Panc1 (cell line): ENCODE results near the gene TBL1Y. TPM values are rescaled to one million over a fixed set of nuclear protein-coding genes. Genes with fewer than 3 reads are reported as not detected.

ENCODE experiments used
- ATAC-seq: fragments of 200-7000 bp; cut with Tn5 transposase; 2 replicates; pipeline ENCODE4 v1.9.1; 2020; ENCODE audit warnings: mild to moderate bottlenecking, moderate library complexity
- BruUV-seq: library from RNA; stranded (reverse); fragments of 400-500 nt; replicated peaks from 2 replicates; lab custom pipeline; 2021; lab: Mats Ljungman, UMichigan
- CTCF ChIA-PET: fragments of 300-600 bp; sonication (Branson Sonifier 250); formaldehyde crosslinking; loops from one replicate; lab custom pipeline; 2022; ENCODE audit warnings: antibody characterized with exemption; lab: Charles Lee
- POLR2A ChIA-PET: fragments of 300-600 bp; sonication (Branson Sonifier 250); formaldehyde crosslinking; loops from one replicate; lab custom pipeline; 2022; ENCODE audit warnings: antibody characterized with exemption; lab: Charles Lee
- DNase-seq: peaks from one replicate; pipeline ENCODE4 v3.0.0-alpha.2; 2010; ENCODE audit warnings: low read depth, low spot score
- H3K27ac ChIP-seq: 2 replicates; pipeline ENCODE4 v1.5.1; 2011; ENCODE audit warnings: mild to moderate bottlenecking, low read length, inconsistent platforms
- H3K27me3 ChIP-seq: fragments of 200-500 bp; sonication (Bioruptor generic); 2 replicates; pipeline ENCODE4 v1.6.0; 2014; ENCODE audit warnings: low read length, inconsistent platforms; ENCODE audit not compliant: control insufficient read depth, insufficient read depth
- H3K36me3 ChIP-seq: fragments of 200-500 bp; sonication (Bioruptor generic); 2 replicates; pipeline ENCODE4 v1.5.1; 2014; ENCODE audit warnings: inconsistent platforms, mild to moderate bottlenecking, low read length, moderate library complexity; ENCODE audit not compliant: control insufficient read depth, insufficient read depth
- H3K4me1 ChIP-seq: 2 replicates; pipeline ENCODE4 v1.5.1; 2011; ENCODE audit warnings: inconsistent platforms, mild to moderate bottlenecking, low read length, moderate library complexity; ENCODE audit not compliant: control insufficient read depth, insufficient read depth
- H3K4me3 ChIP-seq, 2 experiments: 2 replicates each; pipeline ENCODE4 v1.5.1; 2011 to 2012; ENCODE audit warnings: low read depth in 2 of 2, low read length in 2 of 2, mild to moderate bottlenecking in 2 of 2, inconsistent platforms in 1 of 2, moderate library complexity in 1 of 2
- H3K9me3 ChIP-seq: fragments of 200-500 bp; sonication (Bioruptor generic); 2 replicates; pipeline ENCODE4 v1.5.1; 2014; ENCODE audit warnings: low read depth, mild to moderate bottlenecking, inconsistent platforms, low read length, moderate library complexity; ENCODE audit not compliant: control insufficient read depth, insufficient read depth
- POLR2AphosphoS5 ChIP-seq: IDR thresholded peaks from 2 replicates; pipeline ENCODE4 v1.6.1; 2012; ENCODE audit warnings: mild to moderate bottlenecking, low read depth, low read length, moderate library complexity
- REST ChIP-seq, 2 experiments: IDR thresholded peaks; 2 replicates each; pipeline ENCODE4 v1.6.1; 2011 to 2012; ENCODE audit warnings: low read depth in 2 of 2, control low read depth in 1 of 2, low read length in 1 of 2, mild to moderate bottlenecking in 1 of 2, moderate library complexity in 1 of 2; ENCODE audit not compliant: insufficient read depth in 1 of 2
- SIN3A ChIP-seq: IDR thresholded peaks from 2 replicates; pipeline ENCODE4 v1.6.1; 2012; ENCODE audit warnings: low read depth, mild to moderate bottlenecking, low read length, moderate library complexity, borderline replicate concordance; ENCODE audit not compliant: insufficient read depth
- TCF7L2 ChIP-seq: IDR thresholded peaks from 2 replicates; pipeline ENCODE4 v1.6.1; 2011; ENCODE audit warnings: mild to moderate bottlenecking, low read depth, low read length, inconsistent platforms
- in situ Hi-C: cut with HindIII; loops from 2 replicates; pipeline ENCODE4 v1.10.0; 2016; ENCODE audit warnings: low sequenced_read_pairs, low pct_unique_long_range_greater_than_20kb
- intact Hi-C: fragments of 100-400 bp; cut with micrococcal nuclease; formaldehyde crosslinking; loops from one replicate; pipeline ENCODE4 v1.10.0; 2022; ENCODE audit not compliant: unreplicated experiment
- total RNA-seq: library from RNA; stranded (reverse); gene quantifications from one replicate; pipeline ENCODE4 v1.2.1, GENCODE V29; 2021; ENCODE audit not compliant: unreplicated experiment
- TF ChIP-seq, protein P1 (sequence below): fragments of 450-650 bp; IDR thresholded peaks from 2 replicates; pipeline ENCODE4 v1.5.1; 2017; ENCODE audit warnings: mild to moderate bottlenecking

The TBL1Y gene
- total RNA-seq, 1 experiment from 2014 or later, result not detected

GRCh38 chrY:6989886-6990620 lies 79.6 kb downstream of the TBL1Y start:
- H3K4me1 ChIP-seq, result no peaks in the 10 kb centered on the region
- no peaks in the 10 kb centered on the region for H3K27me3 ChIP-seq
- ATAC-seq (no peak), DNase-seq (no peak)
- POLR2A ChIA-PET, result no interaction called here
- no peak overlapping the region for H3K27ac ChIP-seq
- in situ Hi-C loops (no loop called here), intact Hi-C loops (no loop called here)
- H3K36me3 ChIP-seq, result no peaks in the 10 kb centered on the region
- CTCF ChIA-PET, result no interaction called here
- BruUV-seq, result no TSS peak
- no peak for TF ChIP-seq POLR2AphosphoS5
- no peak for TF ChIP-seq TCF7L2
- no peak for TF ChIP-seq REST (IDR thresholded peaks at IDR 0.05; ENCODE audit: insufficient read depth in 1 of 2, low read depth in 2 of 2, low read length in 1 of 2)
- TF ChIP-seq SIN3A, result no peak
- TF ChIP-seq, protein P1, sequence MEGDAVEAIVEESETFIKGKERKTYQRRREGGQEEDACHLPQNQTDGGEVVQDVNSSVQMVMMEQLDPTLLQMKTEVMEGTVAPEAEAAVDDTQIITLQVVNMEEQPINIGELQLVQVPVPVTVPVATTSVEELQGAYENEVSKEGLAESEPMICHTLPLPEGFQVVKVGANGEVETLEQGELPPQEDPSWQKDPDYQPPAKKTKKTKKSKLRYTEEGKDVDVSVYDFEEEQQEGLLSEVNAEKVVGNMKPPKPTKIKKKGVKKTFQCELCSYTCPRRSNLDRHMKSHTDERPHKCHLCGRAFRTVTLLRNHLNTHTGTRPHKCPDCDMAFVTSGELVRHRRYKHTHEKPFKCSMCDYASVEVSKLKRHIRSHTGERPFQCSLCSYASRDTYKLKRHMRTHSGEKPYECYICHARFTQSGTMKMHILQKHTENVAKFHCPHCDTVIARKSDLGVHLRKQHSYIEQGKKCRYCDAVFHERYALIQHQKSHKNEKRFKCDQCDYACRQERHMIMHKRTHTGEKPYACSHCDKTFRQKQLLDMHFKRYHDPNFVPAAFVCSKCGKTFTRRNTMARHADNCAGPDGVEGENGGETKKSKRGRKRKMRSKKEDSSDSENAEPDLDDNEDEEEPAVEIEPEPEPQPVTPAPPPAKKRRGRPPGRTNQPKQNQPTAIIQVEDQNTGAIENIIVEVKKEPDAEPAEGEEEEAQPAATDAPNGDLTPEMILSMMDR, result no peak
- H3K4me3 ChIP-seq, result no peak overlapping the region
- no peaks in the 10 kb centered on the region for H3K9me3 ChIP-seq

DNA sequence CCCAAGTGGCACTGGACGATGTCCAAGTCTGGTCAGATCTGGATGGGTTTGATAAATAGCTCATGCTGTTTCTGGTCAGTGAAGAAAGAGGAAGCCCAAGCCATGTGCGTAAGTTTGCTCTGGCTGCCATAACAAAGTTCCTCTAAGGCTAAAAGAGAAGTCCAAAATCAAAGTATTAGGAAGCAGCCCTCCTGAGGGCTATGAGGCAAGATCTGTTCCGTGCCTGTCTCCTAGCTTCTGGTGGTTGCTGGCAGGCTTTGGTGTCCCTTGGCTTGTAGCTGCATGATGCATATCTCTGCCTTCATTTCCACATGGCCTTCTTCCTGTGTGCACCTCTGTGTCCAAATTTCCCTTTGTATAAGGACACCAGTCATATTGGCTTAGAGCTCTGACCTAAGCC lies 81.5 kb downstream of the TBL1Y start:
- Histone ChIP-seq H3K27ac (no peak overlapping the region), H3K4me1 (no peaks in the 10 kb centered on the region), H3K36me3 (no peaks in the 10 kb centered on the region), H3K9me3 (no peaks in the 10 kb centered on the region), H3K27me3 (no peaks in the 10 kb centered on the region), H3K4me3 (no peak overlapping the region)
- no TSS peak for BruUV-seq
- ATAC-seq (no peak), DNase-seq (no peak)
- POLR2A ChIA-PET, result no interaction called here
- intact Hi-C loops, result no loop called here
- TF ChIP-seq SIN3A, result no peak
- TF ChIP-seq, protein P1, result no peak
- TF ChIP-seq REST (IDR thresholded peaks at IDR 0.05; ENCODE audit: insufficient read depth in 1 of 2, low read depth in 2 of 2, low read length in 1 of 2), result no peak
- TF ChIP-seq POLR2AphosphoS5, result no peak
- TF ChIP-seq TCF7L2, result no peak
- in situ Hi-C loops, result no loop called here
- CTCF ChIA-PET, result no interaction called here
